HCT116 (cell line): ENCODE measurements around the gene MBTPS2. TPM values are rescaled to one million over a fixed set of nuclear protein-coding genes. Genes with fewer than 3 reads are reported as not detected.
"Not testable (repeated sequence)": the region's sequence is repeated elsewhere in the genome, so short reads cannot be mapped to it uniquely, and the experiment has no call there.

Source experiments
- ATAC-seq: fragments of 200-7000 bp; cut with Tn5 transposase; 2 replicates; pipeline ENCODE4 v1.9.1; 2020; ENCODE audit warnings: mild to moderate bottlenecking, moderate library complexity
- BruUV-seq: library from RNA; stranded (reverse); fragments of 400-500 nt; replicated peaks from 2 replicates; lab custom pipeline; 2021; lab: Mats Ljungman, UMichigan
- CTCF ChIA-PET: fragments of 300-600 bp; sonication (Branson Sonifier 250); formaldehyde crosslinking; loops from one replicate; lab custom pipeline; 2021; ENCODE audit warnings: antibody characterized with exemption; lab: Charles Lee
- POLR2A ChIA-PET: fragments of 300-600, 350-600 bp; sonication (Branson Sonifier 250); formaldehyde crosslinking; loops from one replicate; lab custom pipeline; 2021; ENCODE audit warnings: antibody characterized with exemption; lab: Charles Lee
- RAD21 ChIA-PET, 2 experiments: fragments of 300-600 bp; sonication (Branson Sonifier 250); formaldehyde crosslinking; loops; one replicate each; lab custom pipeline; 2023; ENCODE audit warnings: low total read pairs in 2 of 2; ENCODE audit not compliant: uncharacterized antibody in 2 of 2, unreplicated experiment in 2 of 2, low non-redundant PET in 1 of 2; lab: Charles Lee
- DNase-seq: peaks from one replicate; pipeline ENCODE4 v3.0.0-alpha.2; 2010; ENCODE audit warnings: low read depth, low spot score
- H2AFZ ChIP-seq: fragments of 200-600 bp; shearing (Covaris generic), sonication (generic); 2 replicates; pipeline ENCODE4 v1.6.1; 2017; ENCODE audit warnings: low read depth, mixed run types, mixed read lengths, antibody characterized with exemption, low read length; ENCODE audit not compliant: poor library complexity, severe bottlenecking
- H3K27ac ChIP-seq: 2 replicates; pipeline ENCODE4 v1.5.1; 2012; ENCODE audit warnings: low read depth, low read length
- H3K27me3 ChIP-seq: fragments of 200-600 bp; sonication (generic); 2 replicates; pipeline ENCODE4 v1.6.1; 2016; ENCODE audit warnings: mixed run types, low read length, mixed read lengths; ENCODE audit not compliant: insufficient read depth
- H3K36me3 ChIP-seq, 2 experiments: fragments of 200-500 bp in 1 of 2; fragments of 200-600 bp in 1 of 2; sonication (Bioruptor generic) in 1 of 2; sonication (generic) in 1 of 2; 2 replicates each; pipeline versions ENCODE4 v1.5.1 to v1.6.1; 2014 to 2016; ENCODE audit warnings: low read length in 2 of 2, inconsistent platforms in 1 of 2, mixed read lengths in 1 of 2, mixed run types in 1 of 2; ENCODE audit not compliant: insufficient read depth in 2 of 2, control insufficient read depth in 1 of 2
- H3K4me1 ChIP-seq, 2 experiments: fragments of 200-600 bp in 1 of 2; sonication (generic) in 1 of 2; 2 replicates each; pipeline versions ENCODE4 v1.5.1 to v1.6.1; 2012 to 2017; ENCODE audit warnings: low read length in 2 of 2, inconsistent platforms in 1 of 2, mild to moderate bottlenecking in 1 of 2, mixed read lengths in 1 of 2, mixed run types in 1 of 2, moderate library complexity in 1 of 2; ENCODE audit not compliant: insufficient read depth in 2 of 2, control insufficient read depth in 1 of 2
- H3K4me2 ChIP-seq: fragments of 200-600 bp; sonication (generic); 2 replicates; pipeline ENCODE4 v1.6.1; 2017; ENCODE audit warnings: mixed run types, low read length, mixed read lengths
- H3K4me3 ChIP-seq, 2 experiments: fragments of 200-600 bp in 1 of 2; sonication (generic) in 1 of 2; replicated peaks in 1 of 2; 2 replicates each; pipeline ENCODE4 v1.5.1; 2011 to 2016; ENCODE audit warnings: low read length in 2 of 2, control low read depth in 1 of 2, low read depth in 1 of 2, mild to moderate bottlenecking in 1 of 2, mixed read lengths in 1 of 2, mixed run types in 1 of 2
- H3K79me2 ChIP-seq: fragments of 200-600 bp; sonication (generic); 2 replicates; pipeline ENCODE4 v1.6.1; 2017; ENCODE audit warnings: mild to moderate bottlenecking, mixed run types, low read length, moderate library complexity, mixed read lengths; ENCODE audit not compliant: insufficient read depth
- H3K9ac ChIP-seq: fragments of 200-600 bp; sonication (generic); 2 replicates; pipeline ENCODE4 v1.6.1; 2016; ENCODE audit warnings: low read length, mixed read lengths
- H3K9me2 ChIP-seq: fragments of 200-600 bp; sonication (generic), shearing (Covaris generic); 2 replicates; pipeline ENCODE4 v1.6.1; 2017; ENCODE audit warnings: mixed run types, mild to moderate bottlenecking, moderate library complexity; ENCODE audit not compliant: insufficient read depth
- H3K9me3 ChIP-seq, 2 experiments: fragments of 200-500 bp in 1 of 2; fragments of 200-600 bp in 1 of 2; sonication (Bioruptor generic) in 1 of 2; sonication (generic) in 1 of 2; 2 replicates each; pipeline ENCODE4 v1.6.1; 2014 to 2017; ENCODE audit warnings: low read length in 2 of 2, mixed read lengths in 2 of 2, inconsistent platforms in 1 of 2, low read depth in 1 of 2, mild to moderate bottlenecking in 1 of 2, mixed run types in 1 of 2, moderate library complexity in 1 of 2; ENCODE audit not compliant: control insufficient read depth in 1 of 2, insufficient read depth in 1 of 2
- H4K20me1 ChIP-seq: fragments of 200-600 bp; sonication (generic), shearing (Covaris generic); 2 replicates; pipeline ENCODE4 v1.6.1; 2017; ENCODE audit warnings: mixed run types, mild to moderate bottlenecking, moderate library complexity; ENCODE audit not compliant: insufficient read depth
- CBX3 ChIP-seq: IDR thresholded peaks from 2 replicates; pipeline ENCODE4 v1.6.1; 2012; ENCODE audit warnings: low read depth
- EGR1 ChIP-seq: IDR thresholded peaks from 2 replicates; pipeline ENCODE4 v1.6.1; 2012; ENCODE audit warnings: low read depth
- ELF1 ChIP-seq: IDR thresholded peaks from 2 replicates; pipeline ENCODE4 v1.6.1; 2012; ENCODE audit warnings: low read depth, borderline replicate concordance
- EZH2 ChIP-seq: fragments of 200-600 bp; sonication (generic); IDR thresholded peaks from 2 replicates; pipeline ENCODE4 v1.6.1; 2017; ENCODE audit warnings: antibody characterized with exemption, mixed run types
- EZH2phosphoT487 ChIP-seq: fragments of 200-600 bp; IDR thresholded peaks from 2 replicates; pipeline ENCODE4 v1.6.1; 2018; ENCODE audit warnings: antibody characterized with exemption, borderline replicate concordance
- FOSL1 ChIP-seq: IDR thresholded peaks from 2 replicates; pipeline ENCODE4 v1.6.1; 2012; ENCODE audit warnings: low read depth
- JUND ChIP-seq: IDR thresholded peaks from 2 replicates; pipeline ENCODE4 v1.6.1; 2012
- POLR2A ChIP-seq: IDR thresholded peaks from 2 replicates; pipeline ENCODE4 v1.7.0; 2011; ENCODE audit warnings: borderline replicate concordance; ENCODE audit not compliant: insufficient read depth, insufficient read length; ENCODE audit errors: extremely low read depth
- POLR2AphosphoS5 ChIP-seq: IDR thresholded peaks from 2 replicates; pipeline ENCODE4 v1.6.1; 2011; ENCODE audit warnings: mild to moderate bottlenecking, low read depth, low read length, moderate library complexity
- RAD21 ChIP-seq: IDR thresholded peaks from 2 replicates; pipeline ENCODE4 v1.6.1; 2012; ENCODE audit warnings: low read depth, mild to moderate bottlenecking
- REST ChIP-seq: IDR thresholded peaks from 2 replicates; pipeline ENCODE4 v1.6.1; 2012; ENCODE audit warnings: low read depth
- SIN3A ChIP-seq: IDR thresholded peaks from 2 replicates; pipeline ENCODE4 v1.6.1; 2012; ENCODE audit warnings: low read depth
- TCF7L2 ChIP-seq: IDR thresholded peaks from 2 replicates; pipeline ENCODE4 v1.7.0; 2011; ENCODE audit warnings: borderline replicate concordance, inconsistent platforms; ENCODE audit not compliant: insufficient read depth, insufficient read length; ENCODE audit errors: extremely low read depth
- YY1 ChIP-seq: IDR thresholded peaks from 2 replicates; pipeline ENCODE4 v1.6.1; 2011; ENCODE audit warnings: low read length, low read depth, moderate library complexity, mild to moderate bottlenecking; ENCODE audit not compliant: insufficient replicate concordance; ENCODE audit errors: extremely low read depth
- ZBTB33 ChIP-seq: IDR thresholded peaks from 2 replicates; pipeline ENCODE4 v1.6.1; 2011; ENCODE audit warnings: mild to moderate bottlenecking, low read length, moderate library complexity; ENCODE audit not compliant: insufficient replicate concordance; ENCODE audit errors: extremely low read depth
- ZFX ChIP-seq: fragments of 450-650 bp; IDR thresholded peaks from 2 replicates; pipeline ENCODE4 v1.6.1; 2017
- ZNF274 ChIP-seq: fragments of 200-500 bp; sonication (Bioruptor generic); IDR thresholded peaks from 2 replicates; pipeline ENCODE4 v1.6.1; 2014; ENCODE audit warnings: mild to moderate bottlenecking, low read depth, low read length, inconsistent platforms
- intact Hi-C: fragments of 100-400 bp; cut with micrococcal nuclease; formaldehyde crosslinking; loops from 2 replicates; pipeline ENCODE4 v1.10.0; 2022
- total RNA-seq: library from RNA; stranded (reverse); gene quantifications from one replicate; pipeline ENCODE4 v1.2.1, GENCODE V29; 2021; ENCODE audit not compliant: unreplicated experiment
- TF ChIP-seq, protein P1 (sequence below): IDR thresholded peaks from 2 replicates; pipeline ENCODE4 v1.6.1; 2012
- TF ChIP-seq, protein P2 (sequence below): IDR thresholded peaks from 2 replicates; pipeline ENCODE4 v1.6.1; 2012

Gene MBTPS2
- total RNA-seq, 1 experiment from 2014 or later: 16.9 TPM

DNA sequence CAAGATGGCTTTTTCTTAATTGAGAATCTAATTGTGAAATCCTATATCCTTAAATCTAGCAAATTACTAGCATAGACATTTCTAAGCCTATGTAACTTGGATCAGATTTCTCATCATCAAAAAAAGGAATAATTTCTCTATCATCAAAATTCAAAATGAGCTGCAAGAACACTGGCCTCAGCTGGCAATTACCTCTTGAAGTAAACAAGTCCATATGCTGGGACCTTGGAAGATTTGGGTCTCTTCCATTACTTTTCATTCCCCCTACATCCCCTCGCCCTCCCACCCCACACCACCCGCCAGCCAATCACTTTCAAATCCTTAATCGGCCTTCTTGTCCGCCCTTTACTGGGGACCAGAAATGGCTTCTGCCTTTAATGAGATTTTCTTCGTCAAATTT lies 23.3 kb upstream of the MBTPS2 start:
- BruUV-seq: no TSS peak
- Histone ChIP-seq H3K4me3 (no peak overlapping the region), H3K79me2 (no peaks in the 10 kb centered on the region), H3K36me3 (no peaks in the 10 kb centered on the region), H4K20me1 (no peaks in the 10 kb centered on the region), H3K9me2 (no peaks in the 10 kb centered on the region), H3K4me2 (no peak overlapping the region), H3K4me1 (no peaks in the 10 kb centered on the region), H3K27me3 (no peaks in the 10 kb centered on the region), H3K9me3 (no peaks in the 10 kb centered on the region), H2AFZ (no peak overlapping the region), H3K27ac (no peak overlapping the region), H3K9ac (no peak overlapping the region)
- intact Hi-C loops: no loop called here
- DNase-seq (no peak), ATAC-seq (no peak)
- ChIA-PET CTCF (no interaction called here), POLR2A (no interaction called here), RAD21 (no interaction called here)
- TF ChIP-seq SIN3A: no peak
- no peak for TF ChIP-seq YY1
- TF ChIP-seq ZFX: no peak
- TF ChIP-seq POLR2A: no peak
- no peak for TF ChIP-seq FOSL1
- TF ChIP-seq, protein P1, sequence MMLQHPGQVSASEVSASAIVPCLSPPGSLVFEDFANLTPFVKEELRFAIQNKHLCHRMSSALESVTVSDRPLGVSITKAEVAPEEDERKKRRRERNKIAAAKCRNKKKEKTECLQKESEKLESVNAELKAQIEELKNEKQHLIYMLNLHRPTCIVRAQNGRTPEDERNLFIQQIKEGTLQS: no peak
- no peak for TF ChIP-seq REST
- TF ChIP-seq JUND: no peak
- TF ChIP-seq CBX3: no peak
- no peak for TF ChIP-seq ELF1
- no peak for TF ChIP-seq EGR1
- TF ChIP-seq ZNF274: no peak
- TF ChIP-seq EZH2phosphoT487: no peak
- TF ChIP-seq EZH2: no peak
- no peak for TF ChIP-seq TCF7L2
- TF ChIP-seq, protein P2, sequence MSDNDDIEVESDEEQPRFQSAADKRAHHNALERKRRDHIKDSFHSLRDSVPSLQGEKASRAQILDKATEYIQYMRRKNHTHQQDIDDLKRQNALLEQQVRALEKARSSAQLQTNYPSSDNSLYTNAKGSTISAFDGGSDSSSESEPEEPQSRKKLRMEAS: no peak
- no peak for TF ChIP-seq POLR2AphosphoS5
- no peak for TF ChIP-seq RAD21
- TF ChIP-seq ZBTB33: no peak

- CTCF ChIA-PET, H3K9me3 ChIP-seq, intact Hi-C loops, H3K27ac ChIP-seq, ATAC-seq, H3K27me3 ChIP-seq, POLR2A ChIA-PET, H3K4me2 ChIP-seq, H3K9ac ChIP-seq, H3K79me2 ChIP-seq, H3K9me2 ChIP-seq, RAD21 ChIA-PET, DNase-seq, BruUV-seq, H3K4me1 ChIP-seq, H2AFZ ChIP-seq, H3K36me3 ChIP-seq, H3K4me3 ChIP-seq, H4K20me1 ChIP-seq: not testable (repeated sequence)
Observed at GRCh38 chrX:21820170-21820569, 19.2 kb upstream of the MBTPS2 start.
